Subcutaneous adipose tissue (tissue), 4 donors: Measurements from ENCODE around the gene SPAST. TPM values are rescaled to one million over a fixed set of nuclear protein-coding genes. Genes with fewer than 3 reads are reported as not detected.

ENCODE experiments used
- total RNA-seq, 4 donors: library from RNA; depleted of rRNA; stranded (reverse); fragments of >200 nt; gene quantifications; one replicate each; pipeline ENCODE4 v1.1.0, GENCODE V29; 2016
- TF ChIP-seq, protein P1 (sequence below): fragments of 450-650 bp; IDR thresholded peaks from one replicate; pipeline ENCODE4 v1.5.1; 2016; ENCODE audit warnings: low read depth, mild to moderate bottlenecking, control low read depth, antibody characterized with exemption, moderate library complexity

SPAST gene
- total RNA-seq, 4 donors from 2014 or later: 15.3 to 26.9 (median 21.2) TPM

DNA sequence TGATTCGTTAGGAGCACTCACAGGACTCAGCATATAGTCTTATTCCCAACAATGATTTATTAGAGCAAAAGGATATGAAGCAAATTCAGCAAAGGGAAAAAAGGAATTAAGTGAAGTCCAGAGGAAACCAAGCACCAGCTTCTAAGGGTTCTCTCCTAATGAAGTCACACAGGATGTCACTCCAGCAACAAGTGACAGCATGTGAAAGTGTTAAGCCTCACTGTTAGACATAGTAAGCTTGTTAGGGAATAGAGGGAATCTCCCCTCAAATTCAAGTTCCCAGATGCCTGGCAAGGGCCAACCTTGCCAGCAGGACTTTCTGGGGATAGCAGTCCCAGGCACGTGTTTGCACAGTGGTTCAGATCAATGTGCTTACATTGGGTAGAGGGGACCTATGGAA, 97.9 kb downstream of the SPAST start:
- TF ChIP-seq, protein P1, sequence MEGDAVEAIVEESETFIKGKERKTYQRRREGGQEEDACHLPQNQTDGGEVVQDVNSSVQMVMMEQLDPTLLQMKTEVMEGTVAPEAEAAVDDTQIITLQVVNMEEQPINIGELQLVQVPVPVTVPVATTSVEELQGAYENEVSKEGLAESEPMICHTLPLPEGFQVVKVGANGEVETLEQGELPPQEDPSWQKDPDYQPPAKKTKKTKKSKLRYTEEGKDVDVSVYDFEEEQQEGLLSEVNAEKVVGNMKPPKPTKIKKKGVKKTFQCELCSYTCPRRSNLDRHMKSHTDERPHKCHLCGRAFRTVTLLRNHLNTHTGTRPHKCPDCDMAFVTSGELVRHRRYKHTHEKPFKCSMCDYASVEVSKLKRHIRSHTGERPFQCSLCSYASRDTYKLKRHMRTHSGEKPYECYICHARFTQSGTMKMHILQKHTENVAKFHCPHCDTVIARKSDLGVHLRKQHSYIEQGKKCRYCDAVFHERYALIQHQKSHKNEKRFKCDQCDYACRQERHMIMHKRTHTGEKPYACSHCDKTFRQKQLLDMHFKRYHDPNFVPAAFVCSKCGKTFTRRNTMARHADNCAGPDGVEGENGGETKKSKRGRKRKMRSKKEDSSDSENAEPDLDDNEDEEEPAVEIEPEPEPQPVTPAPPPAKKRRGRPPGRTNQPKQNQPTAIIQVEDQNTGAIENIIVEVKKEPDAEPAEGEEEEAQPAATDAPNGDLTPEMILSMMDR: no peak

DNA sequence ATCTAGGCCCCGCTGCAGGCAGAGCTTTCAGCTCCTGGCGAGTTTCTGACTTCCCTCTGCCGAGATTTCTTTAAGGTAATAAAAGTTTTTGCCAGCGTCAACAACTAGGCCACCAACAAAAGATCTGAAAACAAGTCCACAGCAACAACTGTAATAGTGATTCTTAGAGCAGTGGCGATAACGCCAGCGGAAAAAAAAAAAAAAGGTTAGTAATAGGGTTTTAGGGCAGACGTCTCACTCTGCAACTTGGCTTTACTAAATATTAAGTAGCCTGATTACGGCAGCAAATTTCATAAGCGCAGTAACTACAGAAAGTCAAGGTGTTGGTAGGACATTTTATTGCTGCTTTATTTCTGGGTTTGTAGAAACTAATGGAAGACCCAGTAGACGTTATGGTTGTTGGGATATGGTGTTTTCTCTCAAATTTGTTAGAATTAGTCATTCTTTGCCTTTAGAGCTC, 102.8 kb downstream of the SPAST start:
- TF ChIP-seq, protein P1: no peak

DNA sequence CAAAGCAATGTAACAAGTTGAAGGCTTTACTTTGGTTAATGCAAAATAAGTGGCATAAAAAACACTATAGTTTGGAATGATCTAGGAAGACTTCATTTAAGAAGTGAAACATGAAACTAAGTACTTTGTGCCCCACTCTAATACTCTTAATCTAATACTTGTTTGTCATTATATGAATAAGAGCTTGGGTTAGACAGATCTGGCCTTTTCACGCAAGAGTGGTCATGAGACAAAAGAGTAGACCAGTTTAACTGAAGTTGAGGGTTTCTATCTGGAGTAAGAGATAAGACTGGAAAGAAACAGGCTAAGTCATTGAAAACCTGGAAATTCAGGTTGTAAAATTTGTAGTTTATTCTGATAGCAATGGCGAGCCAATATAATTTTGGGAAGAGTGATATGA, 105.2 kb downstream of the SPAST start:
- TF ChIP-seq, protein P1: no peak

DNA sequence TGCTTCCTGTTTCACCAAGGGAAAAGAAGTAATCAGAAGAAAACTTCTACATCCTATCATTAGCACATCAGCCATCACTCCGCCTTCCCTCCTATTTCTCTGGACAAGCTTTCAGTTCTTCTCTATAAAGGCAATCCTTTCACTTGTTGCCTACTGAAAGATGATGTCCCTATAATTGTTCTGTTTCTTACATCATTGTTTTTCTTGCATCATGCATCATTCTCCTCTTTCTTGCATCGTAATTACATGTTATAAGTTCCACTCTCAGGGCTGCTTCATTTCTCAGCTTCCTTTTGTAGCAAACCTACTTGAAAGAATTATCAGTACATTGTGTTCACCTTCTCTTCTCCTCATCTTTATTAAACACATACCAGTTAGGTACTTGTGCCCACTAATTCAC, 109.5 kb downstream of the SPAST start:
- TF ChIP-seq, protein P1: no peak

DNA sequence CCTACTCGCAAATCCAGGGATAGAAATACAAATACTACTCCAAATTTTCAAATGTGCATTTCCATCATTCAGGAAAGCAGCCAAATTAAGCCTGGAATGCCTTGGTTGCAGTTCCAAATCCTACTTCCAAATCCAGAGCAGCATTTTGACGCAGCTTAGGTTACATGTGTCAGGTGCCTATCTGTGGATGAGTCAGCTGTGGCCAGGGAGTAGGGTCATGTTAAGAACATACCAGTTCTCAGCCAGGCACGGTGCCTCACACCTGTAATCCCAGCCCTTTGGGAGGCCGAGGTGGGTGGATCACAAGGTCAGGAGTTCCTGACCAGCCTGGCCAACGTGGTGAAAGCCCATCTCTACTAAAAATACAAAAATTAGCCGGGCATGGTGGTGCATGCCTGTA, 119.3 kb downstream of the SPAST start:
- TF ChIP-seq, protein P1: no peak

DNA sequence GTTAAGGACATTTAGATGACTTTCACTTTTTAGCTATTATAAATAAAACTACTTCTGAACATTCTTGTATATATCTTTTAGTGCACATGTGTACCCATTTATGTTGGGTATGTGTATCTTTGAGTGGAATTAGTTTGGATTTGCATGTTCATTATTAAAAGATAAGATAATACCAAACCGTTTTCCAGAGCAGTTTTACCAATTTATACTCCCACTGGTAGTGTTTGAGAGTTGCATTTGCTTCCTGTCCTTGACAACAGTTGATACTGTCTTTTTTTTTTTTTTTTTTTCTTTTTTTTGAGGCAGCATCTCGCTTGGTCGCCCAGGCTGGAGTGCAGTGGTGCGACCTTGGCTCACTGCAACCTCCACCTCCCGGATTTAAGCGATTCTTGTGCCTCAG, 125.7 kb downstream of the SPAST start:
- TF ChIP-seq, protein P1: no peak

DNA sequence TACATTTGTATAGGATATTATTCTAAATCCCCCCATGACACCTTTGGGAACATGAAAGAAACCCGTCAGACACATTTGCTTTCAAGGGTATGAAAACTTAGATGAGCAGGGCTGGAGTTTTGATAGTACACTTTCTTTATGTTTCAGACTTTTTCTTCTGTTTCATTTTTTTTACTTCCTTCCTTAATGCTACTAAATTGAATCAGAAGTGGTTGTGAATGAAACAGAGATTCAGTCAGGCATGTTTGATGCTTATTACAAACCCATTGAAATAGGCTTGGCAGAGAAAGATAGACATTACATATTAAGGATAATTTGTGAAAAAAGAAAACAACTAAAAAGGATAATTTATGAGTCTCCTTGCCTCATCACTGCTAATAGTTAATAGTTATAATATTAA, 129.1 kb downstream of the SPAST start:
- TF ChIP-seq, protein P1: no peak
